ENCODE measurements around the gene BEAN1. TPM values are rescaled to one million over a fixed set of nuclear protein-coding genes. Genes with fewer than 3 reads are reported as not detected.

The BEAN1 gene
- total RNA-seq, 4 donors from 2014 or later, result 0.47 to 1.0 (median 0.54) TPM; not detected in 1

GRCh38 chr16:66522816-66523590, 95.9 kb downstream of the BEAN1 start:
- no peak for TF ChIP-seq POLR2AphosphoS5 (IDR thresholded peaks at IDR 0.05)
- TF ChIP-seq EP300 (IDR thresholded peaks at IDR 0.05), result no peak
- TF ChIP-seq POLR2A (IDR thresholded peaks at IDR 0.05), result no peak
- H3K27me3 ChIP-seq, result no peaks in the 10 kb centered on the region
- H3K9me3 ChIP-seq, result no peaks in the 10 kb centered on the region
- no peak for ATAC-seq
- peaks cover 0 to 73% of the 10 kb centered on the region in 2 donors for H3K36me3 ChIP-seq
- peaks cover 0 to 66% (median 23%) of the 10 kb centered on the region in 3 donors for H3K4me1 ChIP-seq
- H3K4me3 ChIP-seq, result no peak overlapping the region
- H3K27ac ChIP-seq, result peak overlapping the region in 3 of 4 donors; percentile 37 to 92 (median 83)
- WGBS, 2 donors (ENCODE audit: low coverage in 1 of 2), result 90 to 93% methylated on average over 6 to 9 of the region's 11 CpGs

DNA sequence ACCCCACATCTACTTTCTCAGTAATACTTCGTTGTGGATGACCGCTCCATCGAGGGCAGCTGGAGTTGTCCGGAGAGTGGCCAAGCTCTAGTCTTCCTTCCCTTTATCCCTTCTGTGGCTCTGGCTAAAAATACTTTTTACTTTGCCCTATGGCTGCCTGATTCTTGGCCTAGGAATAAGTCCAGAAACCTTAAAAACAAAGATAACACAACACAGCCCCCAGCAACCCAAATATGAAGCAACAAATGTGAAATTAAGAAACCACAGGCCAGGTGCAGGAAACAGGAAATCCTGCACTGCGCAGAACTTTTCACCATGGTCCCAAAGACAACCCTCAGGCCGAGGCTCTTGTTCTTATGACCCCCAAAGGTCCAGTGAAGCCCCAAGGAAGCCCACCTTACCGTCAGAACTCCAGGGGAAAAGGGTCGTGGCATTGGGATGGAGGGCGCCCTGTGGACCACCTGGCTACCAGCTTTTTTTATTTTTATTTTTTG, 96.8 kb downstream of the BEAN1 start:
- H3K36me3 ChIP-seq, result peaks cover 0 to 82% of the 10 kb centered on the region in 2 donors
- H3K27ac ChIP-seq, result peak overlapping the region in 3 of 4 donors; percentile 37 to 83 (median 44)
- peaks cover 0 to 58% (median 23%) of the 10 kb centered on the region in 3 donors for H3K4me1 ChIP-seq
- no peak for ATAC-seq
- no peak for TF ChIP-seq POLR2A (IDR thresholded peaks at IDR 0.05)
- TF ChIP-seq POLR2AphosphoS5 (IDR thresholded peaks at IDR 0.05), result no peak
- TF ChIP-seq EP300 (IDR thresholded peaks at IDR 0.05), result no peak
- TF ChIP-seq CTCF (IDR thresholded peaks at IDR 0.05), result no peak
- H3K9me3 ChIP-seq, result no peaks in the 10 kb centered on the region
- no peaks in the 10 kb centered on the region for H3K27me3 ChIP-seq
- no peak overlapping the region for H3K4me3 ChIP-seq
- WGBS, 2 donors (ENCODE audit: low coverage in 1 of 2), result 64 to 86% methylated on average over 4 to 8 of the region's 9 CpGs

GRCh38 chr16:66524601-66525164, 97.6 kb downstream of the BEAN1 start:
- Histone ChIP-seq H3K4me3 (no peak overlapping the region), H3K27ac (peak overlapping the region in 3 of 4 donors; percentile 44 to 83 (median 57)), H3K36me3 (peaks cover 0 to 87% of the 10 kb centered on the region in 2 donors), H3K4me1 (peaks cover 0 to 50% (median 23%) of the 10 kb centered on the region in 3 donors), H3K9me3 (no peaks in the 10 kb centered on the region), H3K27me3 (no peaks in the 10 kb centered on the region)
- no peak for TF ChIP-seq POLR2A (IDR thresholded peaks at IDR 0.05)
- TF ChIP-seq EP300 (IDR thresholded peaks at IDR 0.05), result no peak
- WGBS, 2 donors (ENCODE audit: low coverage in 1 of 2), result 66 to 73% methylated on average over 4 of the region's 6 CpGs
- ATAC-seq, result peak; percentile 54

GRCh38 chr16:66525396-66526180, 98.5 kb downstream of the BEAN1 start:
- Histone ChIP-seq H3K9me3 (no peaks in the 10 kb centered on the region), H3K27me3 (no peaks in the 10 kb centered on the region), H3K4me3 (no peak overlapping the region), H3K36me3 (peaks cover 0 to 89% of the 10 kb centered on the region in 2 donors), H3K27ac (peak overlapping the region in 2 of 4 donors; percentile 44 to 83), H3K4me1 (peaks cover 0 to 41% (median 20%) of the 10 kb centered on the region in 3 donors)
- WGBS, 2 donors (ENCODE audit: low coverage in 1 of 2), result 82 to 93% methylated on average over 5 to 7 of the region's 9 CpGs
- TF ChIP-seq CTCF (IDR thresholded peaks at IDR 0.05) (no peak), POLR2AphosphoS5 (IDR thresholded peaks at IDR 0.05) (no peak), EP300 (IDR thresholded peaks at IDR 0.05) (no peak), POLR2A (IDR thresholded peaks at IDR 0.05) (no peak)
- ATAC-seq, result no peak

DNA sequence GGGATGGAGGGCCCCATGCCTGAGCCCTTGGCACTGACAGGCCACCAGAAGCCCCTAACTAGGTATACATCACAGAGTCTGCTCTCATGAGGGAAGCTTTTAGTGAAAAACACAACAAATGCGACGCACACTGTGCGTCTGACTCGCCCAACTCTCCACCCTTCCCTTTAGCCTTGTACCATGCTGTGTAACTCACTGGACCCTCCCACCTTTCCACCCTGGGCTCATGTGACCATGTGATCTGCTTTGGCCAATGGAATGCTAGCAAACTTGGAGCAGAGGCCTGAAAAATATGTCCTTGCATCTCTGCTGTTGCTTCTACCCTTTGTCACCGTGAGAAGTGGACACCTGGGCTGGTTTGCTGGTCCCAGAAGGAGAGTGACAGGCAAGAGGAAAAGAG, 101.2 kb downstream of the BEAN1 start:
- Histone ChIP-seq H3K36me3 (peaks cover 0 to 100% of the 10 kb centered on the region in 2 donors), H3K9me3 (no peaks in the 10 kb centered on the region), H3K4me1 (peaks cover 0 to 16% (median 5%) of the 10 kb centered on the region in 3 donors), H3K27me3 (no peaks in the 10 kb centered on the region), H3K27ac (no peak overlapping the region), H3K4me3 (no peak overlapping the region)
- no peak for TF ChIP-seq POLR2A (IDR thresholded peaks at IDR 0.05)
- TF ChIP-seq CTCF (IDR thresholded peaks at IDR 0.05), result no peak
- no peak for TF ChIP-seq EP300 (IDR thresholded peaks at IDR 0.05)
- TF ChIP-seq POLR2AphosphoS5 (IDR thresholded peaks at IDR 0.05), result no peak
- ATAC-seq, result no peak
- WGBS, 2 donors (ENCODE audit: low coverage in 1 of 2), result 80 to 100% methylated on average over 1 to 4 of the region's 5 CpGs
